Measurements from ENCODE around the gene MFRP. TPM values are rescaled to one million over a fixed set of nuclear protein-coding genes. Genes with fewer than 3 reads are reported as not detected.
A peak's percentile ranks its signal among the peaks of the same experiment; 100 is the strongest.

Gene MFRP
- total RNA-seq, 1 donor, result not detected

- no peak for DNase-seq (ENCODE audit: low read depth)
- no peak for TF ChIP-seq CTCF (IDR thresholded peaks at IDR 0.05; ENCODE audit: insufficient read depth, low read depth, low read length)
- no peak overlapping the region for H3K4me3 ChIP-seq (ENCODE audit: low read depth, low read length)
Observed at GRCh38 chr11:119329320-119329719, 17.2 kb downstream of the MFRP start.

- TF ChIP-seq CTCF (IDR thresholded peaks at IDR 0.05; ENCODE audit: insufficient read depth, low read depth, low read length), result no peak
- no peak overlapping the region for H3K4me3 ChIP-seq (ENCODE audit: low read depth, low read length)
- no peak for DNase-seq (ENCODE audit: low read depth)
Observed at GRCh38 chr11:119324189-119324588, 22.3 kb downstream of the MFRP start.

GRCh38 chr11:119323532-119324033 lies 22.9 kb downstream of the MFRP start:
- TF ChIP-seq CTCF (IDR thresholded peaks at IDR 0.05; ENCODE audit: insufficient read depth, low read depth, low read length), result peak; percentile 85
- peak; percentile 83 for DNase-seq (ENCODE audit: low read depth)

GRCh38 chr11:119322921-119323531 lies 23.5 kb downstream of the MFRP start:
- H3K4me3 ChIP-seq (ENCODE audit: low read depth, low read length), result no peak overlapping the region
- no peak for DNase-seq (ENCODE audit: low read depth)
- TF ChIP-seq CTCF (IDR thresholded peaks at IDR 0.05; ENCODE audit: insufficient read depth, low read depth, low read length), result no peak

More at GRCh38 chr11:119323532-119324033, 22.9 kb downstream of the MFRP start:
- no peak overlapping the region for H3K4me3 ChIP-seq (ENCODE audit: low read depth, low read length)

- peak; percentile 34 for DNase-seq (ENCODE audit: low read depth)
- no peak overlapping the region for H3K4me3 ChIP-seq (ENCODE audit: low read depth, low read length)
- TF ChIP-seq CTCF (IDR thresholded peaks at IDR 0.05; ENCODE audit: insufficient read depth, low read depth, low read length), result peak; percentile 26
Observed at GRCh38 chr11:119322360-119322739, 24.2 kb downstream of the MFRP start.

- DNase-seq (ENCODE audit: low read depth), result peak; percentile 76
- peak overlapping the region; percentile 51 for H3K4me3 ChIP-seq (ENCODE audit: low read depth, low read length)
- TF ChIP-seq CTCF (IDR thresholded peaks at IDR 0.05; ENCODE audit: insufficient read depth, low read depth, low read length), result no peak
Observed at GRCh38 chr11:119320776-119321524, 25.6 kb downstream of the MFRP start.
